GM12875 (cell line): ENCODE measurements around the gene TMEM132D.
"Not testable (repeated sequence)": the region's sequence is repeated elsewhere in the genome, so short reads cannot be mapped to it uniquely, and the experiment has no call there.

Experiments used
- H3K4me3 ChIP-seq: one replicate; pipeline ENCODE4 v1.5.1; 2011; ENCODE audit warnings: low read depth, low read length, control low read depth
- CTCF ChIP-seq: IDR thresholded peaks from 2 replicates; pipeline ENCODE4 v1.5.1; 2011; ENCODE audit warnings: low read depth, mild to moderate bottlenecking, control low read depth, inconsistent platforms, low read length, moderate library complexity, borderline replicate concordance; ENCODE audit not compliant: insufficient read depth

TMEM132D gene

GRCh38 chr12:129068684-129069083, 835.1 kb downstream of the TMEM132D start:
- no peak for TF ChIP-seq CTCF
- no peak overlapping the region for H3K4me3 ChIP-seq

DNA sequence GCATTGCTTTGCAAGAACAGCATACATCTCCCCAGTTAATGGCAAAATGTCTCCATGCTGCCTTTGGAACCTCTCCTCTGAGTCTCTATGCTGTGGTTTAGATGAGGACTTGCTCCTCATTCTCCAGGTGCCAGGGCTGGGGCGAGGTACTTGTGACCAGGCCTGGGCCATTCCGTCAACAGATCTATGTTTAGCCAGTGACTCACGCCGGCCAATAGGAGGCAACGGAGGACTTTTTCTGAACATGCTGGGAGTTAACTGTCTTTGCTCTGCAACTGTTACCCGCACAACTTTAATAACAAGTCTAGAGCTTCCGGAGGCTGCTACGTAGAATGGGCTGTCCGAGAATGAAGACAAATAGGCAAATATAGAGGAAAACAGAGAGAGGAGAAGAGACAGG, 836.3 kb downstream of the TMEM132D start:
- TF ChIP-seq CTCF: no peak

GRCh38 chr12:129064209-129064855, 839.5 kb downstream of the TMEM132D start:
- no peak overlapping the region for H3K4me3 ChIP-seq
- TF ChIP-seq CTCF: no peak

More for the DNA sequence above, 836.3 kb downstream of the TMEM132D start:
- H3K4me3 ChIP-seq: no peak overlapping the region

DNA sequence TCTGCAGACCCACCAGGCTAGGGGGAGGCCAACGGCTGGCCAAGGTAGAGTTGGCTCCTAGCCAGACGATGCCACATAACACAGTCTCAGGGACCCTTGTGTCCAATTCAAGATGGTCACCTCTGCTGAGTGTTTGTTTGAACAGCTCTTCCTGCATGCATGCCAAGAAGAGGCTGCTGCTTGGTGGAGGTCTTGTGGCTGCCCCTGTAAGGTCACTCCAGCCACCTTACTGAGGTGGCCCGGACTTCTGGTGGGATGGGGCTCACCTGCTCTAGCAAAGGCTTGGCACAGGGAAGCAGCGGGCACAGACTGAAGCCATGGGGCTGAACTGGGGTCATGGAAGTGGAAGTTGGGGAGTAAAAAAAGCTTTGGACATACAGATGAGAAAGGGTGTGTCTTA, 840.2 kb downstream of the TMEM132D start:
- no peak overlapping the region for H3K4me3 ChIP-seq
- no peak for TF ChIP-seq CTCF

GRCh38 chr12:129053232-129053631, 850.6 kb downstream of the TMEM132D start:
- H3K4me3 ChIP-seq: no peak overlapping the region
- no peak for TF ChIP-seq CTCF

GRCh38 chr12:129052373-129052772, 851.5 kb downstream of the TMEM132D start:
- H3K4me3 ChIP-seq: no peak overlapping the region
- no peak for TF ChIP-seq CTCF

DNA sequence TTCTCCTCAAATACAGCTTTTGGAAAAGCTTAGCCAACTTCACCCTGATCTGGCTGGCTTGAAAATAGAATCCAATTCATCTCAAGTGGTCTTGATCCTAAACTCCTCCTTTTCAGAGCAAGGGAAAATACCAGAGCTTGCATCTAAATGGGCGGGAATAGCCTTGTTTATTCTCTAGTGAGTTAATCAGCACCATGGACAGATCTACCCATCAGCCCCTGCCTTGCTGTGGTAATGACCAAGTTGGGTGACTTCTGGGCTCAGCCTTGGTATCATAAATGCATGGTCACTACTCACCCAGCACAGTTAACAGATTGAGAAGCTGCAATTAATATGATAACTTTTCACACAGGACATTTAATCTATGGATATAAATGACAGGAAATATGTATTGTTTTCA, 853.9 kb downstream of the TMEM132D start:
- no peak for TF ChIP-seq CTCF
- H3K4me3 ChIP-seq: no peak overlapping the region

DNA sequence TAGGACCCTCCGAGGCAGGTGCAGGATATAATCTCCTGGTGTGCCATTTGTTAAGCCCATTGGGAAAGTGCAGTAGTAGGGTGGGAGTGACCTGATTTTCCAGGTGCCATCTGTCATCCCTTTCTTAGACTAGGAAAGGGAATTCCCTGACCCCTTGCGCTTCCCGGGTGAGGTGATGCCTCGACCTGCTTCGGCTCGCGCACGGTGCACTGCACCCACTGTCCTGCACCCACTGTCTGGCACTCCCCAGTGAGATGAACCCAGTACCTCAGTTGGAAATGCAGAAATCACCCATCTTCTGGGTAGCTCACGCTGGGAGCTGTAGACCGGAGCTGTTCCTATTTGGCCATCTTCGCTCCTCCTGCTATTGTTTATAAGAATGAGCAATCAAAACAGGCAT, 860.5 kb downstream of the TMEM132D start:
- not testable (repeated sequence) for H3K4me3 ChIP-seq
